Activated T-cell treated with anti-CD3 and anti-CD28 coated beads, Interleukin-2, amount 50 U/mL, for 1 hour (primary cell): ENCODE data around the gene VHLL.
A peak's percentile ranks its signal among the peaks of the same experiment; 100 is the strongest.

Experiments used
- DNase-seq: peaks from one replicate; pipeline ENCODE4 v3.0.0-alpha.2; 2020

The VHLL gene

GRCh38 chr1:156289857-156290256, 9.2 kb downstream of the VHLL start:
- DNase-seq: no peak

GRCh38 chr1:156286061-156286460, 13.0 kb downstream of the VHLL start:
- DNase-seq: no peak

- no peak for DNase-seq
Measured at GRCh38 chr1:156285437-156285836, 13.7 kb downstream of the VHLL start.

GRCh38 chr1:156284757-156285156, 14.3 kb downstream of the VHLL start:
- no peak for DNase-seq

GRCh38 chr1:156284112-156284511, 15.0 kb downstream of the VHLL start, which contains the start of gene TMEM79:
TMEM79 (plus strand) TSS chr1:156284325; CDS start chr1:156285227, 902 bp downstream.
- DNase-seq: no peak

GRCh38 chr1:156283521-156283920, 15.6 kb downstream of the VHLL start:
- DNase-seq: no peak

- DNase-seq: peak; percentile 93
Measured at GRCh38 chr1:156282479-156283222, 16.5 kb downstream of the VHLL start, which contains the start of gene SMG5. SMG5 (minus strand) TSS chr1:156282825; CDS start chr1:156282680, 145 bp downstream.

- DNase-seq: no peak
Measured at GRCh38 chr1:156281693-156282478, 17.2 kb downstream of the VHLL start.

- DNase-seq: no peak
Measured at GRCh38 chr1:156281281-156281680, 17.8 kb downstream of the VHLL start.

- no peak for DNase-seq
Measured at GRCh38 chr1:156279837-156280236, 19.3 kb downstream of the VHLL start.

GRCh38 chr1:156276966-156277381, 22.1 kb downstream of the VHLL start:
- no peak for DNase-seq

GRCh38 chr1:156276532-156276931, 22.6 kb downstream of the VHLL start:
- DNase-seq: no peak

- no peak for DNase-seq
Measured at GRCh38 chr1:156270314-156270713, 28.8 kb downstream of the VHLL start.

- DNase-seq: no peak
Measured at GRCh38 chr1:156268336-156268735, 30.8 kb downstream of the VHLL start.

GRCh38 chr1:156266051-156266450, 33.1 kb downstream of the VHLL start:
- no peak for DNase-seq

GRCh38 chr1:156263288-156263655, 35.8 kb downstream of the VHLL start:
- DNase-seq: no peak

- no peak for DNase-seq
Measured at GRCh38 chr1:156262461-156263287, 36.4 kb downstream of the VHLL start.

- DNase-seq: no peak
Measured at GRCh38 chr1:156260896-156261295, 38.2 kb downstream of the VHLL start.

GRCh38 chr1:156259805-156260204, 39.3 kb downstream of the VHLL start:
- no peak for DNase-seq

GRCh38 chr1:156258859-156259258, 40.2 kb downstream of the VHLL start:
- DNase-seq: no peak

- DNase-seq: no peak
Measured at GRCh38 chr1:156257711-156258110, 41.4 kb downstream of the VHLL start.

- DNase-seq: no peak
Measured at GRCh38 chr1:156253634-156254033, 45.5 kb downstream of the VHLL start.

- no peak for DNase-seq
Measured at GRCh38 chr1:156251527-156251926, 47.6 kb downstream of the VHLL start.
